Left lung (tissue), 10 donors: Measurements from ENCODE around the gene TMED4. TPM values are rescaled to one million over a fixed set of nuclear protein-coding genes. Genes with fewer than 3 reads are reported as not detected.
A peak's percentile ranks its signal among the peaks of the same experiment; 100 is the strongest.

Source experiments
- ATAC-seq: fragments of 200-7000 bp; cut with Tn5 transposase; one replicate; pipeline ENCODE4 v1.9.1; 2020; ENCODE audit warnings: moderate library complexity
- DNase-seq, 4 donors: peaks; one replicate each; pipeline ENCODE4 v3.0.0-alpha.2; 2013 to 2020
- H3K27ac ChIP-seq, 2 donors: fragments of 200-600 bp; sonication (generic) in 1 of 2; one replicate each; pipeline versions ENCODE4 v1.5.0 to v1.8.0; 2020 to 2021
- H3K27me3 ChIP-seq, 2 donors: fragments of 200-600 bp; sonication (generic) in 1 of 2; one replicate each; pipeline versions ENCODE4 v1.5.0 to v1.8.0; 2020 to 2021
- H3K36me3 ChIP-seq, 2 donors: fragments of 200-600 bp; sonication (generic) in 1 of 2; one replicate each; pipeline versions ENCODE4 v1.5.0 to v1.8.0; 2020 to 2021
- H3K4me1 ChIP-seq, 2 donors: fragments of 200-600 bp; one replicate each; pipeline ENCODE4 v1.8.0; 2021
- H3K4me3 ChIP-seq, 2 donors: fragments of 200-600 bp; sonication (generic) in 1 of 2; one replicate each; pipeline versions ENCODE4 v1.5.0 to v1.8.0; 2020 to 2021; ENCODE audit warnings: mild to moderate bottlenecking in 1 of 2
- H3K9me3 ChIP-seq, 2 donors: fragments of 200-600 bp; sonication (generic) in 1 of 2; one replicate each; pipeline versions ENCODE4 v1.5.0 to v1.8.0; 2020 to 2021
- intact Hi-C, 2 donors: fragments of 100-400 bp; cut with DNase I; formaldehyde crosslinking; loops; one replicate each; pipeline versions ENCODE4 v1.11.2 to v1.14.2; 2022
- polyA plus RNA-seq, 6 donors: library from polyadenylated mRNA; unstranded; fragments of 120-200 nt; gene quantifications; one replicate each; pipeline ENCODE4 v1.2.1, GENCODE V29; 2013; ENCODE audit not compliant: insufficient read length in 6 of 6
- total RNA-seq, 2 donors: library from RNA; stranded (reverse); fragmentation: NEBNext Ultra II Directional; extraction: Animal tissue kit (Norgen Biotek cat#: 25700); gene quantifications; one replicate each; pipeline ENCODE4 v1.2.1, GENCODE V29; 2021
- TF ChIP-seq, protein P1 (sequence below), 2 donors: fragments of 200-600 bp; sonication (generic) in 1 of 2; IDR thresholded peaks; one replicate each; pipeline versions ENCODE4 v1.5.0 to v1.8.0; 2021; ENCODE audit warnings: antibody characterized with exemption in 2 of 2
- donor health status: DM: no; HTN: yes; CAD: no.
- donor health status: DM: no; HTN: no; CAD: no.

Gene TMED4
- total and polyA plus RNA-seq, 8 donors = 69.6 to 102 (median 91.5) TPM

DNA sequence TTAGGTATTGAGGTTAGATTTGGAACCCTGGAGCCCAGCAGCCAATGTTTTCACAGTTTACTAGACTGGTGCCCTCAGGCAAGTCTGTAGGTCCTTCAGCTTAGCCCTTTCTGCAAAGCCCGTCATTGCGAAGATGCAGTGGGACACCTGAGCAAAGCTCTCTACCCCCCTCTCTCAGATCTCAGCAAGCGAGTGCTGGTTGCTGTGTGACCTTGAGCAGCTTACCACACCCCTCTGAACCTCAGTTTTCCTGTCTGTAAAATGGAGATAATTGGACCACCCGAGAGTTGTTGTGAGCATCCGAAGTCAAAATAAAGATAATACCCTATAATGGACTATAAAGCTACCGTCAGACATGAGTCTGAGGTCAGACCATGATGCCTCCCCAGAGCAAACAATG lies 44.6 kb downstream of the TMED4 start:
- TF ChIP-seq, protein P1, sequence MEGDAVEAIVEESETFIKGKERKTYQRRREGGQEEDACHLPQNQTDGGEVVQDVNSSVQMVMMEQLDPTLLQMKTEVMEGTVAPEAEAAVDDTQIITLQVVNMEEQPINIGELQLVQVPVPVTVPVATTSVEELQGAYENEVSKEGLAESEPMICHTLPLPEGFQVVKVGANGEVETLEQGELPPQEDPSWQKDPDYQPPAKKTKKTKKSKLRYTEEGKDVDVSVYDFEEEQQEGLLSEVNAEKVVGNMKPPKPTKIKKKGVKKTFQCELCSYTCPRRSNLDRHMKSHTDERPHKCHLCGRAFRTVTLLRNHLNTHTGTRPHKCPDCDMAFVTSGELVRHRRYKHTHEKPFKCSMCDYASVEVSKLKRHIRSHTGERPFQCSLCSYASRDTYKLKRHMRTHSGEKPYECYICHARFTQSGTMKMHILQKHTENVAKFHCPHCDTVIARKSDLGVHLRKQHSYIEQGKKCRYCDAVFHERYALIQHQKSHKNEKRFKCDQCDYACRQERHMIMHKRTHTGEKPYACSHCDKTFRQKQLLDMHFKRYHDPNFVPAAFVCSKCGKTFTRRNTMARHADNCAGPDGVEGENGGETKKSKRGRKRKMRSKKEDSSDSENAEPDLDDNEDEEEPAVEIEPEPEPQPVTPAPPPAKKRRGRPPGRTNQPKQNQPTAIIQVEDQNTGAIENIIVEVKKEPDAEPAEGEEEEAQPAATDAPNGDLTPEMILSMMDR (IDR thresholded peaks at IDR 0.05) = no peak
- intact Hi-C loops = no loop called here
- H3K27ac ChIP-seq = no peak overlapping the region
- H3K27me3 ChIP-seq = no peaks in the 10 kb centered on the region
- no peaks in the 10 kb centered on the region for H3K9me3 ChIP-seq
- ATAC-seq (no peak), DNase-seq (no peak)
- H3K4me3 ChIP-seq = no peak overlapping the region
- H3K36me3 ChIP-seq = no peaks in the 10 kb centered on the region
- H3K4me1 ChIP-seq = no peaks in the 10 kb centered on the region

DNA sequence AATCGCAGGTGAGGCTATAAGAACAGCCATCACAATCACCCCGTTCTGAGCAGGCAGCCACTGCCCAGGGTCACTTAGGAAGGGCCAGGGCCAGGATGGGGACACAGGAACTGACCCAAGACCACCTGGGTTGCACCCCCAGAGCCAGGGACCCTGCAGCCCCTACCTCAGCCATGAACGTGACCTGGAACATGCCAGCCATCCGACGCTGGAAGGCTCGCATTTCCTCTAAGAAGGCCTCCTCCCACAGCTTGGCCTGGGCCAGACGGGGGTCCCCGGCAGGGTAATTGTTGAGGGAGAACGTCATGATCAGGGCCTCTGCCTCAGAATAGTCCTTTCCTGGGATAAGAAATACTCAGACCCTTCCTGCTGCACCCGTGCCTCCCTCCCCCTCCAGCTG lies 45.9 kb downstream of the TMED4 start:
- Histone ChIP-seq H3K27me3 (no peaks in the 10 kb centered on the region), H3K4me3 (no peak overlapping the region), H3K27ac (no peak overlapping the region), H3K4me1 (no peaks in the 10 kb centered on the region), H3K9me3 (no peaks in the 10 kb centered on the region), H3K36me3 (no peaks in the 10 kb centered on the region)
- TF ChIP-seq, protein P1 (IDR thresholded peaks at IDR 0.05) = no peak
- DNase-seq (no peak), ATAC-seq (no peak)
- intact Hi-C loops = no loop called here

DNA sequence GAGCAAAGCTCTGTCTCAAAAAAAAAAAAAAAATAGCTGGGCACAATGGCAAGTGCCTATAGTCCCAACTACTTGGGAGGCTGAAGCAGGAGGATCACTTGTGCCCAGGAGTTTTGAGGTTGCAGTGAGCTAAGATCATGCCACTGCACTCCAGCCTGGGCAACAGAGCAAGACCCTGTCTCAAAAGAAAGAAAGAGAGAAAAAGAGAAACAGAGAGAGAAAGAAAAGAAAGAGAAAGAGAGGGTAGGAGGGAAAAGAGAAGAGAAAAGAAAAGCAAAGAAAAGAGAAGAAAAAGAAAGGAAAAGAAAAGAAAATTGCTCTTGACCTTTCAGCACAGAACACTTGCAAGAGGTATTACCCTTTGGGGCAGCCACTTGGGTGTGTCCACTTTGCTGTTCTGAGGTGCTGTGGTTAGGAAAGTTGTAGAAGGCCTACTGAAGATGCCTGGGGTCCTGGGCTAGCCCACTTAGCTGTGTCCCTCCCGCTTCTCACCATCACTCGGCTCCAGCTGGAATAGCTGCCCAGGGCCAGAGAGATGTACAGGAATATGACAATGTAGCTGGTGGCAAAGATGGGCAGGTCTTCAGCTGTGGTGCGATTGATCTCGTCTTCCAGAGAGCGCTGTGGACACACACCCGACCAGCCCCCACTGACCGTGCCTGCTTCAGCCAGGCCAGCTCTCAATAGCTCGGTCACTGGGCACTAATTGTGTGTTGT lies 46.5 kb downstream of the TMED4 start:
- Histone ChIP-seq H3K27me3 (no peaks in the 10 kb centered on the region), H3K4me3 (no peak overlapping the region), H3K9me3 (no peaks in the 10 kb centered on the region), H3K27ac (no peak overlapping the region), H3K36me3 (no peaks in the 10 kb centered on the region), H3K4me1 (no peaks in the 10 kb centered on the region)
- DNase-seq (no peak), ATAC-seq (no peak)
- TF ChIP-seq, protein P1 (IDR thresholded peaks at IDR 0.05) = no peak
- intact Hi-C loops = no loop called here

DNA sequence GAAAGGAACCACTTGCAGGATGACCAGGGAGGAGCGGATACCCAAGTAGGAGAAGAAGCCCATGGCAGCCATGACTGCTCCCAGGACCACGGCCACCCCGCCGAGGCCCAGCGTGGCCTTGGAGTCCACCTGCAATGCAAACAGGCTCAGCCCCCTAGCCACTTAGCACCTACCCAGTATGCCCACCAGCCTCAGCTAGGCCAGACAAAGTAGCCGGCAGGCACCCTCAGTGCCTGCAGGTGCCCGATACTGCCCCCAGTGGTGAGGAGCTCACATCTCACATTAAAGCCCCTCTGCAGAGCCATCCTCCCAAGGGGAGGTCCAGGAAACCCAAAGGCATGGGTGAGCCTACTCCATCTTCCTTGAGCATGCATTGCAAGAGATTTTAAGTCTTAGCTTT lies 47.5 kb downstream of the TMED4 start:
- ATAC-seq (peak; percentile 66), DNase-seq (peak in 1 of 4 donors; percentile 21)
- TF ChIP-seq, protein P1 (IDR thresholded peaks at IDR 0.05) = peak; percentile 32 to 38
- H3K27ac ChIP-seq = no peak overlapping the region
- no peaks in the 10 kb centered on the region for H3K36me3 ChIP-seq
- H3K4me3 ChIP-seq = no peak overlapping the region
- no peaks in the 10 kb centered on the region for H3K4me1 ChIP-seq
- intact Hi-C loops = no loop called here
- no peaks in the 10 kb centered on the region for H3K9me3 ChIP-seq
- no peaks in the 10 kb centered on the region for H3K27me3 ChIP-seq

DNA sequence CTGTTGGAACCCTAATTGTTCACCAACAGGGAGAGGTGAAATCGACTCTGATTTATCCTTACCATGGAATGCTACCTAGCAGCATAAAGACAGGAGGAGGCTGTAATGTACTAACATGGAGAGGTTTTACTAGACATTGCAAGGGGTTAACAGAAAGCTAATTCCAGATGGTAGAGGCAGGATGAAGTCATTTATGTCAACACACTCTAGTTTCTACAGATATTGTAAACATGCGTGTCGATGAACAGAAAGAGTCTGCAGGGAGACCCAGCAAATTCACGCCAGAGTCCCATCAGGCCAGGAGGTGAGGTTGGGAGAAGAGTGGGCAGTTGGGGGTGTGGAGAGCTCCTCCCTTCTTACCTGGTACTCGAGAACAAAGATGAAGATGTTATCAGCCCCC lies 47.9 kb downstream of the TMED4 start:
- DNase-seq = peak in 1 of 4 donors; percentile 7
- Histone ChIP-seq H3K9me3 (no peaks in the 10 kb centered on the region), H3K27me3 (no peaks in the 10 kb centered on the region), H3K4me3 (no peak overlapping the region), H3K36me3 (no peaks in the 10 kb centered on the region), H3K27ac (no peak overlapping the region), H3K4me1 (no peaks in the 10 kb centered on the region)
- TF ChIP-seq, protein P1 (IDR thresholded peaks at IDR 0.05) = no peak
- ATAC-seq = no peak
- intact Hi-C loops = no loop called here
